WTC11 (cell line): ENCODE measurements around the gene PRKAB2. TPM values are rescaled to one million over a fixed set of nuclear protein-coding genes. Genes with fewer than 3 reads are reported as not detected.

Experiments used
- ATAC-seq: fragments of 200-7000 bp; cut with Tn5 transposase; 2 replicates; pipeline ENCODE4 v1.10.0; 2021; ENCODE audit warnings: mild to moderate bottlenecking, moderate library complexity
- CTCF ChIA-PET: fragments of 300-600 bp; sonication (Branson Sonifier 250); formaldehyde crosslinking; loops from one replicate; lab custom pipeline; 2021; ENCODE audit warnings: antibody characterized with exemption; lab: Charles Lee
- POLR2A ChIA-PET: fragments of 350-600 bp; sonication (Branson Sonifier 250); formaldehyde crosslinking; loops from one replicate; lab custom pipeline; 2021; ENCODE audit warnings: antibody characterized with exemption; lab: Charles Lee
- DNase-seq: peaks from one replicate; pipeline ENCODE4 v3.0.0; 2021; ENCODE audit warnings: low spot score
- H3K27ac Mint-ChIP-seq: 2 replicates; pipeline ENCODE4 v1.8.0; 2021; ENCODE audit warnings: mixed read lengths
- H3K27me3 Mint-ChIP-seq: 2 replicates; pipeline ENCODE4 v1.8.0; 2021; ENCODE audit warnings: low read depth, mild to moderate bottlenecking, moderate library complexity, mixed read lengths
- H3K36me3 Mint-ChIP-seq: 2 replicates; pipeline ENCODE4 v1.8.0; 2021; ENCODE audit warnings: mixed read lengths
- H3K4me1 Mint-ChIP-seq: 2 replicates; pipeline ENCODE4 v1.8.0; 2022; ENCODE audit warnings: mixed read lengths
- H3K4me3 Mint-ChIP-seq: 2 replicates; pipeline ENCODE4 v1.8.0; 2021; ENCODE audit warnings: mild to moderate bottlenecking, moderate library complexity, mixed read lengths
- H3K9me3 Mint-ChIP-seq: 2 replicates; pipeline ENCODE4 v1.8.0; 2021; ENCODE audit warnings: mixed read lengths
- ATF1 ChIP-seq: sonication (generic); formaldehyde crosslinking; IDR thresholded peaks from 2 replicates; pipeline ENCODE4 v1.8.1; 2023; ENCODE audit warnings: mild to moderate bottlenecking, moderate library complexity, missing genetic modification reagents
- CBFB ChIP-seq: sonication (generic); formaldehyde crosslinking; IDR thresholded peaks from 2 replicates; pipeline ENCODE4 v1.8.1; 2022; ENCODE audit warnings: mild to moderate bottlenecking, low read depth, missing genetic modification reagents
- CDX4 ChIP-seq: fragments of 250-450 bp; sonication (Bioruptor Pico); IDR thresholded peaks from 2 replicates; pipeline ENCODE4 v1.9.0; 2021; ENCODE audit warnings: moderate library complexity, mild to moderate bottlenecking, inconsistent platforms, borderline replicate concordance
- CREB1 ChIP-seq: sonication (generic); formaldehyde crosslinking; IDR thresholded peaks from 2 replicates; pipeline ENCODE4 v1.8.0; 2023; ENCODE audit warnings: mild to moderate bottlenecking, missing genetic modification reagents
- ELF4 ChIP-seq: sonication (generic); formaldehyde crosslinking; IDR thresholded peaks from 2 replicates; pipeline ENCODE4 v1.8.1; 2022; ENCODE audit warnings: low read depth, mild to moderate bottlenecking, moderate library complexity, missing genetic modification reagents
- ERG ChIP-seq: fragments of 250-450 bp; sonication (Bioruptor Pico); IDR thresholded peaks from 2 replicates; pipeline ENCODE4 v1.8.0; 2021; ENCODE audit warnings: mild to moderate bottlenecking
- ESRRA ChIP-seq: sonication (generic); formaldehyde crosslinking; IDR thresholded peaks from 2 replicates; pipeline ENCODE4 v1.8.1; 2022; ENCODE audit warnings: mild to moderate bottlenecking, missing genetic modification reagents, borderline replicate concordance
- ETV6 ChIP-seq: sonication (generic); formaldehyde crosslinking; IDR thresholded peaks from 2 replicates; pipeline ENCODE4 v1.8.1; 2022; ENCODE audit warnings: mild to moderate bottlenecking, missing genetic modification reagents
- FOXK1 ChIP-seq: sonication (generic); formaldehyde crosslinking; IDR thresholded peaks from 2 replicates; pipeline ENCODE4 v1.8.0; 2022; ENCODE audit warnings: mild to moderate bottlenecking, moderate library complexity, missing genetic modification reagents
- FOXP4 ChIP-seq: sonication (generic); formaldehyde crosslinking; IDR thresholded peaks from 2 replicates; pipeline ENCODE4 v1.8.0; 2022; ENCODE audit warnings: mild to moderate bottlenecking, missing genetic modification reagents
- MAX ChIP-seq: sonication (generic); formaldehyde crosslinking; IDR thresholded peaks from 2 replicates; pipeline ENCODE4 v1.8.0; 2022; ENCODE audit warnings: mild to moderate bottlenecking, missing genetic modification reagents
- OVOL2 ChIP-seq: fragments of 250-450 bp; sonication (Bioruptor Pico); IDR thresholded peaks from 2 replicates; pipeline ENCODE4 v1.9.0; 2021; ENCODE audit warnings: mild to moderate bottlenecking, borderline replicate concordance
- SMAD4 ChIP-seq: sonication (generic); formaldehyde crosslinking; IDR thresholded peaks from 2 replicates; pipeline ENCODE4 v1.8.0; 2022; ENCODE audit warnings: mild to moderate bottlenecking, missing genetic modification reagents
- TP53 ChIP-seq: sonication (generic); formaldehyde crosslinking; IDR thresholded peaks from 2 replicates; pipeline ENCODE4 v1.8.1; 2023; ENCODE audit warnings: mild to moderate bottlenecking, missing genetic modification reagents
- USF1 ChIP-seq: sonication (generic); formaldehyde crosslinking; IDR thresholded peaks from 2 replicates; pipeline ENCODE4 v1.8.0; 2022; ENCODE audit warnings: mild to moderate bottlenecking, missing genetic modification reagents
- USF2 ChIP-seq: sonication (generic); formaldehyde crosslinking; IDR thresholded peaks from 2 replicates; pipeline ENCODE4 v1.8.1; 2023; ENCODE audit warnings: mild to moderate bottlenecking, missing genetic modification reagents, moderate library complexity
- ZMAT4 ChIP-seq: fragments of 250-450 bp; sonication (Bioruptor Pico); IDR thresholded peaks from 2 replicates; pipeline ENCODE4 v1.9.0; 2021; ENCODE audit warnings: mild to moderate bottlenecking
- ZNF121 ChIP-seq: sonication (generic); formaldehyde crosslinking; IDR thresholded peaks from 2 replicates; pipeline ENCODE4 v1.8.0; 2023; ENCODE audit warnings: missing genetic modification reagents
- ZNF232 ChIP-seq: sonication (generic); formaldehyde crosslinking; IDR thresholded peaks from 2 replicates; pipeline ENCODE4 v1.8.0; 2022; ENCODE audit warnings: mild to moderate bottlenecking, missing genetic modification reagents
- ZNF263 ChIP-seq: sonication (generic); formaldehyde crosslinking; IDR thresholded peaks from 2 replicates; pipeline ENCODE4 v1.8.1; 2022; ENCODE audit warnings: low read depth, mild to moderate bottlenecking, moderate library complexity, missing genetic modification reagents
- ZNF425 ChIP-seq: fragments of 250-450 bp; sonication (Bioruptor Pico); conservative IDR thresholded peaks from 2 replicates; pipeline ENCODE4 v1.9.0; 2021; ENCODE audit warnings: mild to moderate bottlenecking
- ZNF512 ChIP-seq: sonication (generic); formaldehyde crosslinking; IDR thresholded peaks from 2 replicates; pipeline ENCODE4 v1.8.1; 2022; ENCODE audit warnings: missing genetic modification reagents, borderline replicate concordance
- total RNA-seq: library from RNA; stranded (reverse); gene quantifications from 3 replicates; pipeline ENCODE4 v1.2.3, GENCODE V29; 2021

PRKAB2 gene
- total RNA-seq, 1 experiment from 2014 or later: 28.3 TPM

- TF ChIP-seq SMAD4 (CRISPR knock-in tag): peak; percentile 80; the same call in 1 of the 2 replicates
- 0 out of 2 replicates have a peak, but pooled peaks have one; percentile 78 for TF ChIP-seq TP53 (CRISPR knock-in tag)
- TF ChIP-seq ZNF263 (CRISPR knock-in tag): peak; percentile 72
- TF ChIP-seq, all 79 proteins: peak for 16
Measured at GRCh38 chr1:147172168-147173016, at the start of gene PRKAB2 (continued).

GRCh38 chr1:147218606-147219005 is 46.3 kb upstream of the PRKAB2 start:
- H3K36me3 Mint-ChIP-seq: no peaks in the 10 kb centered on the region
- peaks cover 7% of the 10 kb centered on the region for H3K4me1 Mint-ChIP-seq
- H3K4me3 Mint-ChIP-seq: no peak overlapping the region
- no peak for ATAC-seq
- ChIA-PET POLR2A (no interaction called here), CTCF (no interaction called here)
- no peak for DNase-seq
- no peak overlapping the region for H3K27ac Mint-ChIP-seq
- peaks cover 2% of the 10 kb centered on the region; the same call in 1 of the 2 replicates for H3K27me3 Mint-ChIP-seq
- TF ChIP-seq ZMAT4 (CRISPR knock-in tag) (no peak), CDX4 (CRISPR knock-in tag) (no peak), FOXK1 (CRISPR knock-in tag) (no peak)
- no peaks in the 10 kb centered on the region for H3K9me3 Mint-ChIP-seq

GRCh38 chr1:147217141-147217540 is 44.9 kb upstream of the PRKAB2 start:
- Mint-ChIP-seq H3K36me3 (no peaks in the 10 kb centered on the region), H3K4me3 (no peak overlapping the region), H3K4me1 (peaks cover 3% of the 10 kb centered on the region), H3K9me3 (no peaks in the 10 kb centered on the region), H3K27ac (no peak overlapping the region), H3K27me3 (no peaks in the 10 kb centered on the region)
- no peak for DNase-seq
- ChIA-PET CTCF (no interaction called here), POLR2A (no interaction called here)
- no peak for ATAC-seq
- TF ChIP-seq ERG (no peak), ZNF121 (no peak), ZNF232 (no peak), ESRRA (CRISPR knock-in tag) (no peak), ZNF425 (no peak), ZNF512 (CRISPR knock-in tag) (no peak), ATF1 (no peak), MAX (CRISPR knock-in tag) (no peak), SMAD4 (CRISPR knock-in tag) (no peak), ETV6 (CRISPR knock-in tag) (no peak), USF2 (no peak), USF1 (CRISPR knock-in tag) (no peak), FOXP4 (no peak), ELF4 (no peak), CBFB (CRISPR knock-in tag) (no peak), CREB1 (CRISPR knock-in tag) (no peak), OVOL2 (CRISPR knock-in tag) (no peak)
